Neural crest cell (in vitro differentiated cells): ENCODE data around the gene SESN1. TPM values are rescaled to one million over a fixed set of nuclear protein-coding genes. Genes with fewer than 3 reads are reported as not detected.

ENCODE experiments used
- DNase-seq: peaks from one replicate; pipeline ENCODE4 v3.0.0; 2021; ENCODE audit warnings: low read depth, mixed read lengths, low spot score
- H3K27ac Mint-ChIP-seq: one replicate; pipeline ENCODE4 v1.8.0; 2021; ENCODE audit warnings: mild to moderate bottlenecking, mixed read lengths; ENCODE audit not compliant: unreplicated experiment
- H3K27me3 Mint-ChIP-seq: 2 replicates; pipeline ENCODE4 v1.8.0; 2021; ENCODE audit warnings: low read depth, mild to moderate bottlenecking, mixed read lengths
- H3K36me3 Mint-ChIP-seq: 2 replicates; pipeline ENCODE4 v1.8.0; 2021; ENCODE audit warnings: low read depth, mild to moderate bottlenecking, mixed read lengths
- H3K4me1 Mint-ChIP-seq: 2 replicates; pipeline ENCODE4 v1.8.0; 2021; ENCODE audit warnings: mixed read lengths
- H3K4me3 Mint-ChIP-seq: one replicate; pipeline ENCODE4 v1.8.0; 2021; ENCODE audit warnings: mild to moderate bottlenecking, mixed read lengths
- H3K9me3 Mint-ChIP-seq: 2 replicates; pipeline ENCODE4 v1.8.0; 2021; ENCODE audit warnings: mixed read lengths
- total RNA-seq: library from RNA; stranded (reverse); gene quantifications from 2 replicates; pipeline ENCODE4 v1.2.1, GENCODE V29; 2021
- TF ChIP-seq, protein P1 (sequence below): fragments of 200-600 bp; sonication (generic); conservative IDR thresholded peaks from 2 replicates; pipeline ENCODE4 v1.5.0; 2021; ENCODE audit warnings: antibody characterized with exemption, mild to moderate bottlenecking

SESN1 gene
- total RNA-seq, 1 donor from 2014 or later = 11.5 TPM

DNA sequence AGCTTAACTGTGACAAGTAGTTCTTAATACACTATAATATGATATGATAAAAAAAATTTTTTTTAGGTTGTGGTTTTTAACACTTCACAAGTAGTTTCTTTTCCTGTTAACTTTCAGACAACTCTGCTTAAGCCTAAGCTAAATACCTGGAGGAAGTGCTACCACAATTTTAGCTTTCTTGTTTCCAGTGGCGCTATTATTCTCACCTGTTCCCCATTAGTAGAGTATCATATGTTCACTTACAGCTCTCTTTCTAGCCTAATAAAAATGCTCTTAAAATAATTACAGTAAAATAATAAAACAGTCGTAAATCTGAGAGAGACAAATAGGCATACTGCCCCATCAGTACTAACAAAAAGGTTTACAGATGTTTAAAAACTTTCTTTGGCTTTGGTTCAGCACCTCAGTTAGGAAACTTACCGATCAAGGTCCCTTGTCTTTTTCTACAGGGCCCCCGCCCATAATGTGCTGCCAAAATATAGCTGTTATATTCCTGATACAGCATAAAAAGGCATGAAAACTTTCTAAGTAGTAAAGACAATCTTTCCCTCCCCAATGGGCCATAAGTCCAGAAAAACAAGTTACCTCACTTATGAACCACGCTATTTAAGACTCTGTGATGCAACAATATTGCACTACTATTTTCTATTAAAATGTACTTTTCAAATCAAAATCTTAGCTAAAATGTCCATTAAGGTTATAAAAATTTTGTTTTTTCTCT, 57.9 kb downstream of the SESN1 start:
- Mint-ChIP-seq H3K36me3 (no peaks in the 10 kb centered on the region), H3K27ac (no peak overlapping the region), H3K4me1 (no peaks in the 10 kb centered on the region), H3K9me3 (no peaks in the 10 kb centered on the region), H3K4me3 (no peak overlapping the region), H3K27me3 (no peaks in the 10 kb centered on the region)
- TF ChIP-seq, protein P1, sequence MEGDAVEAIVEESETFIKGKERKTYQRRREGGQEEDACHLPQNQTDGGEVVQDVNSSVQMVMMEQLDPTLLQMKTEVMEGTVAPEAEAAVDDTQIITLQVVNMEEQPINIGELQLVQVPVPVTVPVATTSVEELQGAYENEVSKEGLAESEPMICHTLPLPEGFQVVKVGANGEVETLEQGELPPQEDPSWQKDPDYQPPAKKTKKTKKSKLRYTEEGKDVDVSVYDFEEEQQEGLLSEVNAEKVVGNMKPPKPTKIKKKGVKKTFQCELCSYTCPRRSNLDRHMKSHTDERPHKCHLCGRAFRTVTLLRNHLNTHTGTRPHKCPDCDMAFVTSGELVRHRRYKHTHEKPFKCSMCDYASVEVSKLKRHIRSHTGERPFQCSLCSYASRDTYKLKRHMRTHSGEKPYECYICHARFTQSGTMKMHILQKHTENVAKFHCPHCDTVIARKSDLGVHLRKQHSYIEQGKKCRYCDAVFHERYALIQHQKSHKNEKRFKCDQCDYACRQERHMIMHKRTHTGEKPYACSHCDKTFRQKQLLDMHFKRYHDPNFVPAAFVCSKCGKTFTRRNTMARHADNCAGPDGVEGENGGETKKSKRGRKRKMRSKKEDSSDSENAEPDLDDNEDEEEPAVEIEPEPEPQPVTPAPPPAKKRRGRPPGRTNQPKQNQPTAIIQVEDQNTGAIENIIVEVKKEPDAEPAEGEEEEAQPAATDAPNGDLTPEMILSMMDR = no peak
- no peak for DNase-seq

DNA sequence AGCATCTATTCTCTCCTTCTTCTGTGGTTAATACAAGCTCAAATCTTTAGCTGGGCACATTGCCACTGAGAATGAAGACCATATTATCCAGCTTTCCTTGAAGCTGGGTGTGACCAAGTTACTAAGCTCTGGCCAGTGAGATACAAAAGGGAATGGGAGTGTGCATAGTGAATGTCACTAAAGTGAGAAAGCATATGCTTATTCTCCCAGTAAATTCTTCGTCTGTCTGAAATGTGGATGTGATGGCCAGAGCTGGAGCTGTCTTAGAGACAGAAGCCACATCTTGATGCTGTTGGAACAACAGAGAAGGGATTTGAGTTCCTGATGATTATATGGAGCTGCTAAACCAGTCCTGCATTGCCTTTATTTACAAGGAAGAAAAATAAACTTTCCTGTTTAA, 60.1 kb downstream of the SESN1 start:
- H3K4me1 Mint-ChIP-seq = no peaks in the 10 kb centered on the region
- H3K27me3 Mint-ChIP-seq = no peaks in the 10 kb centered on the region
- no peaks in the 10 kb centered on the region for H3K9me3 Mint-ChIP-seq
- no peak for DNase-seq
- H3K36me3 Mint-ChIP-seq = no peaks in the 10 kb centered on the region
- H3K4me3 Mint-ChIP-seq = no peak overlapping the region
- H3K27ac Mint-ChIP-seq = no peak overlapping the region
- TF ChIP-seq, protein P1 = no peak

DNA sequence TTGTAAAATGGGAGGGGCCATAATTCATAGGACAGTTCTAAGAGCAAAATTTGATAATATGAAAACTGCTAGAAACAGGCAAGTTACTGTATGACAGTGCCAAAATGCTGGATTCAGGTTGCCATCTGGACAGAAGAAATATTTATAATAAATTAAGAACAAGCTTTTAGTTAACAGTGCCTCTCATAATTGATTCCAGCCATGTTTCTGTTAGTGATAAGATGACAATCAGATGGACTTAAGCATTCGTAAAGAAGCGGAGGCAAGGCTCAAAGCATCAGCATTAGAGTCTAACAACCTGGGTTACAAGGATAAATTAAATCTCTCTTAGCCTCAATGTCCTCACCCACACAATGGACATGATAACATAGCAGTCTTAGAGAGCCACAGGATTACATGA, 61.0 kb downstream of the SESN1 start:
- Mint-ChIP-seq H3K4me1 (no peaks in the 10 kb centered on the region), H3K9me3 (no peaks in the 10 kb centered on the region), H3K4me3 (no peak overlapping the region), H3K27me3 (no peaks in the 10 kb centered on the region), H3K36me3 (no peaks in the 10 kb centered on the region), H3K27ac (no peak overlapping the region)
- DNase-seq = no peak
- TF ChIP-seq, protein P1 = no peak

DNA sequence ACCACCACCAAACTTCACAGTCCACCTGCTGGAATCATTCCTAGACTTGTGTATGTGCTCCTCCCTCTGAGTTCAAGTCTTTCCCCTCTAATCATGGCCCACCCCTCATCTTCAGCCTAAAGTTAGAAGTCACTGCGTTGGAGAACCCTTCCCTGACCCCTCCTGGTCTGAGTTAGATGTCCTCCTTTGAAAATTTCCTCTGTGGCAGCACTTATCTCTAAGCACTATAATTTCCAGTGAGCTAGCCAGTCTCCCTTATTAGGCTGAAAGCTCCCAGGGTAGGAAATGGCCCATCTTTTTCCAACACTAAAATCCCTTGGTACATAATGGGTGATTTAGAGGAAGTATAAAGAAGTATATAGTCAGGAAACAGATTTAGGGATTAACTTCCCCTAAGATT, 63.2 kb downstream of the SESN1 start:
- Mint-ChIP-seq H3K27ac (no peak overlapping the region), H3K4me3 (no peak overlapping the region)
- TF ChIP-seq, protein P1 = no peak

GRCh38 chr6:109029313-109029712, 65.3 kb downstream of the SESN1 start:
- Mint-ChIP-seq H3K27ac (no peak overlapping the region), H3K27me3 (no peaks in the 10 kb centered on the region), H3K36me3 (peaks cover 3% of the 10 kb centered on the region), H3K4me3 (no peak overlapping the region), H3K9me3 (peaks cover 5% of the 10 kb centered on the region), H3K4me1 (no peaks in the 10 kb centered on the region)
- no peak for DNase-seq
- TF ChIP-seq, protein P1 = no peak

More for the DNA sequence above, 63.2 kb downstream of the SESN1 start:
- Mint-ChIP-seq H3K27me3 (no peaks in the 10 kb centered on the region), H3K9me3 (no peaks in the 10 kb centered on the region), H3K4me1 (no peaks in the 10 kb centered on the region), H3K36me3 (no peaks in the 10 kb centered on the region)
- no peak for DNase-seq
